DND-41 (cell line): ENCODE results near the gene ARHGAP24.

ENCODE experiments used
- CTCF ChIP-seq: IDR thresholded peaks from 2 replicates; pipeline ENCODE4 v1.5.1; 2012; ENCODE audit warnings: borderline replicate concordance, low read length, moderate library complexity, mild to moderate bottlenecking; ENCODE audit not compliant: poor library complexity, severe bottlenecking; ENCODE audit errors: extremely low read depth
- EZH2 ChIP-seq: IDR thresholded peaks from 3 replicates; pipeline ENCODE4 v1.6.1; 2012; ENCODE audit warnings: borderline replicate concordance, low read depth, mild to moderate bottlenecking, moderate library complexity, low read length, inconsistent platforms; ENCODE audit not compliant: severe bottlenecking

GRCh38 chr4:85774489-85774888, 299.5 kb downstream of the ARHGAP24 start:
- TF ChIP-seq CTCF (no peak), EZH2 (no peak)
